Natural killer cell (primary cell): ENCODE data around the gene RNF11. TPM values are rescaled to one million over a fixed set of nuclear protein-coding genes. Genes with fewer than 3 reads are reported as not detected.

Source experiments
- ATAC-seq, 3 donors: fragments of 150-1000 bp in 2 of 3; fragments of 200-7000 bp in 1 of 3; cut with Tn5 transposase; 1 replicate in 1 of 3; 2 replicates in 2 of 3; pipeline ENCODE4 v1.10.0; 2021; ENCODE audit warnings: mild to moderate bottlenecking in 2 of 3, moderate library complexity in 2 of 3
- DNase-seq, 2 donors: peaks; one replicate each; pipeline versions ENCODE4 v3.0.0 to v3.0.0-alpha.2; 2013 to 2021; ENCODE audit warnings: mixed read lengths in 1 of 2
- H3K27ac ChIP-seq: one replicate; pipeline ENCODE4 v1.5.1; 2013; ENCODE audit warnings: mild to moderate bottlenecking, low read length
- H3K27me3 ChIP-seq: one replicate; pipeline ENCODE4 v1.6.1; 2013; ENCODE audit warnings: low read length; ENCODE audit not compliant: control insufficient read depth, insufficient read depth
- H3K36me3 ChIP-seq: one replicate; pipeline ENCODE4 v1.6.1; 2013; ENCODE audit warnings: low read length; ENCODE audit not compliant: control insufficient read depth, insufficient read depth
- H3K4me1 ChIP-seq: one replicate; pipeline ENCODE4 v1.6.1; 2013; ENCODE audit warnings: low read length; ENCODE audit not compliant: control insufficient read depth, insufficient read depth
- H3K4me3 ChIP-seq: one replicate; pipeline ENCODE4 v1.5.1; 2013; ENCODE audit warnings: low read length
- H3K9me3 ChIP-seq: one replicate; pipeline ENCODE4 v1.6.1; 2013; ENCODE audit warnings: low read length; ENCODE audit not compliant: control insufficient read depth, insufficient read depth
- H3K27ac Mint-ChIP-seq, 2 donors: one replicate each; pipeline ENCODE4 v1.8.0; 2022; ENCODE audit warnings: mild to moderate bottlenecking in 2 of 2, mixed read lengths in 2 of 2, moderate library complexity in 1 of 2
- H3K27me3 Mint-ChIP-seq, 2 donors: one replicate each; pipeline ENCODE4 v1.8.0; 2022; ENCODE audit warnings: low read depth in 2 of 2, mixed read lengths in 2 of 2
- H3K36me3 Mint-ChIP-seq: one replicate; pipeline ENCODE4 v1.8.0; 2022; ENCODE audit warnings: mixed read lengths
- H3K4me1 Mint-ChIP-seq, 2 donors: one replicate each; pipeline ENCODE4 v1.8.0; 2022; ENCODE audit warnings: mixed read lengths in 2 of 2
- H3K4me3 Mint-ChIP-seq: one replicate; pipeline ENCODE4 v1.8.0; 2022; ENCODE audit warnings: mild to moderate bottlenecking, moderate library complexity, mixed read lengths
- H3K9me3 Mint-ChIP-seq, 2 donors: one replicate each; pipeline ENCODE4 v1.8.0; 2022; ENCODE audit warnings: mixed read lengths in 2 of 2
- WGBS: methylation state at CpG from one replicate; pipeline ENCODE4 v1.1.7; 2013; ENCODE audit warnings: missing lambda C conversion rate; ENCODE audit not compliant: insufficient coverage; 5-methylcytosine and 5-hydroxymethylcytosine counted together
- intact Hi-C: fragments of 100-400 bp; cut with micrococcal nuclease; formaldehyde crosslinking; loops from one replicate; pipeline ENCODE4 v1.14.2; 2022
- total RNA-seq, 4 donors: library from RNA; stranded (reverse); fragments of 120-200 nt in 1 of 4; gene quantifications; one replicate each; pipeline versions ENCODE4 v1.2.3 to v1.2.4, GENCODE V29; 2013 to 2022
- TF ChIP-seq, protein P1 (sequence below): fragments of 200-600 bp; IDR thresholded peaks from one replicate; pipeline ENCODE4 v1.8.0; 2022; ENCODE audit warnings: antibody characterized with exemption

RNF11 gene
- total RNA-seq, 3 donors from 2014 or later (not counting 1 experiment from before 2014, with no cell fraction given) = 68.3 to 89.5 (median 68.4) TPM

GRCh38 chr1:51306950-51307349, 70.9 kb downstream of the RNF11 start:
- Histone ChIP-seq H3K27ac (no peak overlapping the region), H3K9me3 (no peaks in the 10 kb centered on the region), H3K27me3 (no peaks in the 10 kb centered on the region), H3K4me1 (no peaks in the 10 kb centered on the region), H3K36me3 (no peaks in the 10 kb centered on the region), H3K4me3 (no peak overlapping the region)
- no peak for DNase-seq
- Mint-ChIP-seq H3K4me3 (no peak overlapping the region), H3K27ac (no peak overlapping the region), H3K36me3 (no peaks in the 10 kb centered on the region), H3K4me1 (peaks cover 0 to 6% of the 10 kb centered on the region in 2 donors), H3K27me3 (no peaks in the 10 kb centered on the region), H3K9me3 (no peaks in the 10 kb centered on the region)
- TF ChIP-seq, protein P1, sequence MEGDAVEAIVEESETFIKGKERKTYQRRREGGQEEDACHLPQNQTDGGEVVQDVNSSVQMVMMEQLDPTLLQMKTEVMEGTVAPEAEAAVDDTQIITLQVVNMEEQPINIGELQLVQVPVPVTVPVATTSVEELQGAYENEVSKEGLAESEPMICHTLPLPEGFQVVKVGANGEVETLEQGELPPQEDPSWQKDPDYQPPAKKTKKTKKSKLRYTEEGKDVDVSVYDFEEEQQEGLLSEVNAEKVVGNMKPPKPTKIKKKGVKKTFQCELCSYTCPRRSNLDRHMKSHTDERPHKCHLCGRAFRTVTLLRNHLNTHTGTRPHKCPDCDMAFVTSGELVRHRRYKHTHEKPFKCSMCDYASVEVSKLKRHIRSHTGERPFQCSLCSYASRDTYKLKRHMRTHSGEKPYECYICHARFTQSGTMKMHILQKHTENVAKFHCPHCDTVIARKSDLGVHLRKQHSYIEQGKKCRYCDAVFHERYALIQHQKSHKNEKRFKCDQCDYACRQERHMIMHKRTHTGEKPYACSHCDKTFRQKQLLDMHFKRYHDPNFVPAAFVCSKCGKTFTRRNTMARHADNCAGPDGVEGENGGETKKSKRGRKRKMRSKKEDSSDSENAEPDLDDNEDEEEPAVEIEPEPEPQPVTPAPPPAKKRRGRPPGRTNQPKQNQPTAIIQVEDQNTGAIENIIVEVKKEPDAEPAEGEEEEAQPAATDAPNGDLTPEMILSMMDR = no peak
- no peak for ATAC-seq
- 87% methylated on average over 5 of the region's 5 CpGs for WGBS
- intact Hi-C loops = no loop called here

DNA sequence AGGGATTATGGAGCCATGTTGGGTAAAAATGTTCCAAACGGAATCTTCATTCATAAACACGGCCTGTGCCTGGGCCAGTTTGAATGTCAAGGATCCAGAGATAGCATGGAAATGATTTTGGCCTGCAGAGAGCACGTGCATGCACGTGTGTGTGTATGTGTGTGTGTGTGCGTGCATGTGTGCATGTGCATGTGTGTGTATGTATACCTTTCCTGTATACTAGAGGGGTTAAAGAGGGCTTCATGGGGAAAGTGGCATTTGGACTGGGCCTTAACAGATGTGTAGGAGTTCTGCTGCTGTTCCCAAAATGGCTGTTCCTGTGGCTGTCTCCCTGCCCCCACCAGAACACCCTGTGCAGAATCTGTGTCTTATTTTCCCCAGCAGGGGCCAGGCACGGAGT, 72.6 kb downstream of the RNF11 start:
- H3K27me3 ChIP-seq = no peaks in the 10 kb centered on the region
- H3K27ac ChIP-seq = no peak overlapping the region
- Mint-ChIP-seq H3K36me3 (no peaks in the 10 kb centered on the region), H3K9me3 (no peaks in the 10 kb centered on the region), H3K4me3 (no peak overlapping the region), H3K27ac (no peak overlapping the region), H3K4me1 (peaks cover 0 to 6% of the 10 kb centered on the region in 2 donors), H3K27me3 (no peaks in the 10 kb centered on the region)
- no peaks in the 10 kb centered on the region for H3K9me3 ChIP-seq
- H3K4me1 ChIP-seq = no peaks in the 10 kb centered on the region
- no peaks in the 10 kb centered on the region for H3K36me3 ChIP-seq
- no peak overlapping the region for H3K4me3 ChIP-seq
- TF ChIP-seq, protein P1 = no peak
- 88% methylated on average over 6 of the region's 6 CpGs for WGBS
- no peak for ATAC-seq
- intact Hi-C loops = no loop called here
- no peak for DNase-seq

DNA sequence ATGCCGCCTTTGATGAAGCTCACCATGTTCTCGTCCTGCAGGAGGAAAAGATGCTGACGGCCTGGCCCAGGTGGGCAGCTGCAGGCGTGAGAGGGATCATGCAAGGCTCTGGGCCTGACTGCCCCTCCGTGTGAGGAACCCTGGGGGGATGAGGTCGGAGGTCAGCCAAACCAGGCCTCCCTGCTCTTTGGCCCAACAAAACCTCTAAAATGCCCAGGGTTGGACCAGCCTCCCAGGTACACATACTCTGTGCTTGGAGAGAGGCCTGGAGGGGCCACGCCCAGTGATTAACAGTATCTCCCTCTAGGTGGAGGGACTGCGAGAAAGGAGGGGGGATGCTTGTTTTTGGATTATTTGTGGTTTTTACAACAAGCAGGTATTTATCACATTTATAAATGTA, 73.2 kb downstream of the RNF11 start:
- H3K9me3 ChIP-seq = no peaks in the 10 kb centered on the region
- intact Hi-C loops = no loop called here
- no peak for ATAC-seq
- no peaks in the 10 kb centered on the region for H3K27me3 ChIP-seq
- H3K27me3 Mint-ChIP-seq = no peaks in the 10 kb centered on the region
- H3K27ac Mint-ChIP-seq = no peak overlapping the region
- no peaks in the 10 kb centered on the region for H3K4me1 ChIP-seq
- H3K4me3 Mint-ChIP-seq = no peak overlapping the region
- H3K36me3 ChIP-seq = no peaks in the 10 kb centered on the region
- H3K27ac ChIP-seq = no peak overlapping the region
- peaks cover 0 to 6% of the 10 kb centered on the region in 2 donors for H3K4me1 Mint-ChIP-seq
- H3K4me3 ChIP-seq = no peak overlapping the region
- 91% methylated on average over 7 of the region's 8 CpGs for WGBS
- no peaks in the 10 kb centered on the region for H3K9me3 Mint-ChIP-seq
- no peak for DNase-seq
- TF ChIP-seq, protein P1 = no peak
- no peaks in the 10 kb centered on the region for H3K36me3 Mint-ChIP-seq

DNA sequence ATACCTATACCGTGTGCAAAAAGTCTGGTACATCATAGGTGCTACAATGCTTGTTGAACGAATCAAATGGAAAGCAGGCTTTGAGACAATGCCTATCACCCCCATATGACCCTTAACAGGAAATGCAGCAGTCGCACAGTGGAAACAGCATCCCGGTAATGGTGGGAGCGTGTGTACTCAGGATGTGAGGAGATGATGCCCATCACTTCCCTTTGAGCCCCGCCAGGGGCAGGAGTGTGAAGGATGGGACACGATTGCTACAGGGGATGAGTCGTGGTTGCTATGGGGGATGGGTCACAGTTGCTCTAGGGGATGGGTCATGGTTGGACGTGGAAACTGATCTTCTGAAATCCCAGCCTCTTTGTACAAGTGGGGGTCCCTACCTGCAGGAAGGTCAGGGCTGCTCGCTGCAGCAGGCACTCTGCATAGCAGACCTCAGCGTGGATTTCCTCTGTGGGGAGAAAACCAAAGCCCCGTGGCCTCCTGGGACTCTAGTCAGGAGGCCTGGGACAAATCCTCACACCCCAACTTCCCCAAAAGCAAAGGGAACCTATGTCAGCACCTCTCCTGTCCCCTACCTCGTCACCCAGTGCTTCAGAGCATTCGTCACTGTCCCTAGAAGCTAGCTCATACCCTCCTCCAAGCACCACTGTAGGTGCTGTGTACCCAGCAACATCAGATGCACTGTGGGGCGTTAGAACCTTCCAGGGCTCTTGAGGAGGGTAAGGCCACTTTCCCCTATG, 75.0 kb downstream of the RNF11 start:
- Mint-ChIP-seq H3K36me3 (no peaks in the 10 kb centered on the region), H3K27me3 (no peaks in the 10 kb centered on the region), H3K9me3 (no peaks in the 10 kb centered on the region), H3K27ac (peak overlapping the region in 1 of 2 donors; percentile 40), H3K4me3 (no peak overlapping the region), H3K4me1 (peaks cover 0 to 6% of the 10 kb centered on the region in 2 donors)
- Histone ChIP-seq H3K9me3 (no peaks in the 10 kb centered on the region), H3K4me3 (no peak overlapping the region), H3K27ac (no peak overlapping the region), H3K36me3 (no peaks in the 10 kb centered on the region), H3K4me1 (no peaks in the 10 kb centered on the region), H3K27me3 (no peaks in the 10 kb centered on the region)
- DNase-seq = no peak
- intact Hi-C loops = no loop called here
- WGBS = 31% methylated on average over 13 of the region's 15 CpGs
- no peak for ATAC-seq
- TF ChIP-seq, protein P1 = no peak
